NK-92 (cell line): ENCODE measurements around the gene EGLN1.

ENCODE experiments used
- DNase-seq: peaks from one replicate; lab custom pipeline; 2025; ENCODE audit not compliant: unreplicated experiment; lab: John Stamatoyannopoulos, UW

The EGLN1 gene

DNA sequence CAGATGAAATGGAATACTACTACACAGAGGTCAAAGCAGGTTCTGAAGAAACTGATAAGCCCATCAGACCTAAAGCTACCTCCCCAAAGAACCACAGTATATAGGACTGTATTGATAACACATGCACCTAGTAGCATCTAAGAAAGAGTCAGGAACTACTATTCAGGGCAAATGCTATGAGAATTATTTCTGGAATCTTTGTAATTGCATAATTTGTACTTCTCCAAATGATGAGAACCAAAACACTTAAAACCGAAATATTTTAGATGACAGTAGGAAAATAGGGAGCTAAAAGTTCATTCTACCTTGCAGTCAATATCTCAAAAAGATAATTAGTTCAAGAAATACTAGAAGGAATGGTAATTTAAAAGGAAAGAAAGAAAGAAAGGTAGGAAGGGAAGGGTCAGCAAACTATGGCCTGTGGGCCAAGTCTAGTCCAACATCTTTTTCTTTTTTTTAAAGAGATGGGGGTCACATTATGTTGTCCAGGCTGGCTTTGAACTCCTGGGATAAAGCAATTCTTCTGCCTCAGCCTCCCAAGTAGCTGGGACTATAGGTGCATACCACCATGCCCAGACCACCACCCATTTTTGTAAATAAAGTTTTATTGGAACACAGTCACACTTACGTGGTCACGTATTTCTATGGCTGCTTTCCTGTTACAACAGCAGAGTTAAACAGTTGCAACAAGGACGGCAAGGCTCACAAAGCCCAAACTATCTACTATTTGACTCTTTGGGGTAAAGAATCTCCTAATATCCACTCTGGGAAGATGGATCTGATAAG, 24.0 kb downstream of the EGLN1 start:
- DNase-seq = no peak

DNA sequence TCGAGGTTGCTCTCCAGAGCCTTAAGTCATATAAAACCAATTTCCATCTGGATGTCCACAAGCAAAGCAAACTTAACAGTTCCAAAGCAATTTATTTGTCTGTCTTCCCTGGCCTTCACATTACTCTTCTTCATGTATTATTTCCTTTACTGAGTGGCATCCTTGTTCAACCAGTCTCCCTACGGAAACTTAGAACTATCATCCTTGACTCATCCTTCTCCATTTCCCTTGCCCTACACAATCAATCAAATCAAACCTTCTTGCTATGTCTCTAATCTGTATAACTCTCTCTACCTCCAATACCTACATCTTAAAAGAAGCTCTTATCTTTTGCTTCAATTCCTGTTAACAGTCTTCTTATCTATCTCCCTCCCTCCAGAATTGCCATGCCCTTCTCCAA, 25.4 kb downstream of the EGLN1 start:
- DNase-seq = no peak

DNA sequence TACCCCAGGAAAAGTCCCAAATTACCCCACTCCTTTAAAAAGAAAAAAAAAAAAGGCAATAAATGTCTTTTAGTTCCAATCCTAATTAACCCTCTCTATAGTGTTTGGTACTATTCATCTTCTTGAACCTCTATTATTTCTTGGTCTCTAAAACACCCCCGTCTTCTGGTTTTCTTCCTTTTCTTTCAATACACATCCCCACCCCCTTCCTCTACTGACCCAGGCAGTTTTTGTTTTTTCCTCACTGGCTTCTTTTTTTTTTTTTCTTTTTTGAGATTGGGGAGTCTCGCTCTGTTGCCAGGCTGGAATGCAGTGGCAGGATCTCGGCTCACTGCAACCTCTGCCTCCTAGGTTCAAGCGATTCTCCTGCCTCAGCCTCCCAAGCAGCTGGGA, 26.1 kb downstream of the EGLN1 start:
- no peak for DNase-seq

DNA sequence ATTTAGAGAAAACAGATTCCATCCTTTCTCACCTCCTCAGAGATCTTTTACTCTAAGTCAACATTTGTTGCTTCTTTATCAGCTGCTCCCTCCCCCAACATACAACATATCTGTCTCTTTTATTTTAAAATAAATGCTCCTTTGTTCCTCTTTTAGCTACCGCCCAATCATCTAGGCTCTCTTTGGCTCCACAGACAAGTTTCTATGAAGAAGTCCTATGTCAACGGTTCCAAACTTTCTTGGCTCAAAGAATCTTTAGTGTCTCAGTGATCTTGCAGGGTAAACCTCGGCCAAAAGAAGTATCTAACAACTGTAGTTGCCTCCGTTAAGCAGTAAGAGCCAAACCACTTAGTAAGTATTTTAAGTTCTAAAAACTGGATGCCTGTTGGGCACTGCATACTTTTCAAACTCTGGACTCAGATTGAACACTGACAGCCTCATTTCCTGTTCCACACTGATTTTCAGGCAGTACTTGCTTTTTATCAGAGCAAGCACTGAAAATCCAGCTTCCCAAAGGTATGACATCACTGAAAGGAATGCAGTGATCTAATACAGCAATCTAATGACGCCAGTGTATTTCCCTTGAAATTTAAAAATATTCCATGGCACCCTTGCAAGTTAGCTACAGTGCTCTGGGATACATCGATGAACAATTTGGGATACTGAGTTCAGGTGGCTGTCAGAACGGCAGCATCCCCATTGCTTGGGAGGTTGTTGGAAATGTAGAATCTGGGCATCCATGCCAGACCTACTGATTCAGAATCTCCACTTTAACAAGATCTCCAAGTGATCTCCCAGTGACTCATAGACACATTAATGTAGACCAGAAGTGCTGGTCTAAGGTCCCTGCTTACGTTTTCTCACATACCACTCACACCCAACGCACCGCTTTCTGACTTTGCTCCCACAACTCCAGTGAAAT, 26.8 kb downstream of the EGLN1 start:
- DNase-seq = no peak

DNA sequence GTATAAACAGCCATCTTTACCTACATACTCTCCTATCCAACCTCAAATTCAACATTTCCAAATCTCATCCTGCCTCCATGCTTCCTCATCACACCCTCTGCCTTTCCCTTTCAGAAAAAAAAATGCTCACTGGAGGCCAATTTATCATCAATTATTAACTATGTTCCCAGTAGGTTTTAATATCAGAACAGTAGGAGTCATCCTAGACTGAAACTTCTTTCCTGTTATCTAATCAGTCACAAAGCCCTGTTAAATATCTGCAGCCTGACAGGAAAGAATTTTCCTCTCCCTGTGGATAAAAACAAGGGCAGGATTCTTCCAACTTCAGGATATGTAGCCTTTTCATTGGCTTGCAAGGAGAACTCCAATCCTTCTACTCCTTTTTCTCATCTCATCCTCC, 28.4 kb downstream of the EGLN1 start:
- DNase-seq = no peak

DNA sequence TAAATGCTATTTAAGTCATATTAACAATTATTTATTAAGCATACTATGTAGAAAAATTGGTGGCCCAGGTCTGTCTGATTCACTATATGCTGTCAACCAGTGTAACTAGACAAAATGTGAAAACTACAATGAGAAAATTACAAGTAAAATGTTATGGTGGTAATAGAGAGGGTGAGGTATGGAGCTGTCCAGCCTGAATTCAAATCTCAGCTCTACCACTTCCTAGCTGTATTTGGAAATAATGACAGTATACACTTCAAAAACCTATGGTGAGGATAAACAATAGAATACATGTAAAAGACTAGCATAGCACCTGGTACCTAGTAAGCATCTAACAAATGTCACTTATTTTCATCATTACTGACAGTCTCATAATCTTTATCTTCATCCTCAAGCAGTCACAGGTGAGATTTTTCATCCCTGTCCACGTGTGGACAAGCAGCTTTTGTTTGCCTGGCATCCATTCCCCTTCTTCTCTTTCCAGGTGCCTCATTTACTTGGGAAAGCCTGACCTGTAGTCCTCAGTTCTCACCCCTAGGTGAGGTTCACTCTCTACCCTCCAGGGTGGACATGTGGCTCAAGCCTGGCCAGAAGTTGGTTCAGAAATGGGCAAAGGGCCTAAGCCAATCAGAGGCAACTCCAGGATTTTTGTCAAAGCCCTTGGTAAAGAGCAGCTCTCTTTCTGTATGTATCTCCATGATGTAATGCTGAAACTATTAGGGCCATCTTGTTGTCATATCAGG, 29.5 kb downstream of the EGLN1 start:
- DNase-seq = no peak

DNA sequence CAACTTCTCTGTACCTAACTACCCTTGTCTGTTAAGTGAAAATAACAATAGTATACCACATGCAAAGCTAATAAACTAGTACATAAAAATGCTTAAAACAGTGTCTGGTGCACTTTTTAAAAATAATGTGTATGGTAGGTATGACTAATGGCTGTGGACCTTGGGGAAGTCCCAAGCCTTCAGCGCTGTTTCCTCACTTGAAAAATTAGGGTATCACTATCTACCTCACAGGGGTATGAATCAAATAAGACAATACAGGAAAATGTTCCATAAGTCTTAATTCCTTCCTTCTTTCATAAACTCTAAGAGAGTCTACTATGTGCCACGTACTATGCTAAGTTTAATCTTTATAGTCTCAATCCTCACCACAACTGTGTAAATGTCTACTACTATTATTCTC, 32.0 kb downstream of the EGLN1 start:
- DNase-seq = no peak

DNA sequence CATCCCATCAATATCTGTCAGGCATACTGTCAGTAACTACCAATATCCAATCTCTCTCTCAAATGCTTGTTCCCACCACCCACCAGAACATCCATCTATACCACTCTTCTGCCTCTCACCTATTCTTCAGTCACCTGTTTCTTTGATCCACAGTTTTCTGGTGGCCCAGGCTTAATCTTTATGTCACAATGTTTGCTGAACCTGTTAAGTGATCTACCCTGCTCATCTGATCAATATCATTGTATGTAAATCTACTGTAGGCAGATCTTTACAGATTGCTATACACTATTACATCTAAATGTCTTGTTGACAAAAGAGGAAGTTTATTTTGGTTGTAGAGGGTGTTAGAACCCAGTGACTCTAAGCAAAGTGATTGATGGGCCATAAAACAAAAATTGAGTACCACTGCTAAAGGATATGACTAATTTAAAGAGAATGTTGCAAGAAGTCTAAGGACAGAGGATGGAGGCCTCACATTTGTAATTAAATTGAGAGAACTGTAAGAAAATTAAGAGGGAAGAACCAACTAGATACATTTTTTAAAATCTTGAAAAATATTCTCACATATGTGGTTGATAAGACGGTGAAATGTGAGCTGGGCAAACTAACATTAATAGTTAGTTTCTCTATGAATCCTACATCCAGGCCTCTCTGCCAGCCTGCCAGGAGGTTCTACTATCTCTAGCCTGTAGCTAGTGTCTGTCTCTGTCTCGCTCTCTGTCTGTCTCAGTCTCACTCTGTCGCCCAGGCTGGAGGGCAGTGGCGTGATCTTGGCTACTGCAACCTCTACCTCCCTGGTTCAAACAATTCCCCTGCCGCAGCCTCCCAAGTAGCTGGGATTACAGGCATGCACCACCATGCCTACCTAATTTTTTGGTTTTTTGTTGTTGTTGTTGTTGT, 34.1 kb downstream of the EGLN1 start:
- no peak for DNase-seq

DNA sequence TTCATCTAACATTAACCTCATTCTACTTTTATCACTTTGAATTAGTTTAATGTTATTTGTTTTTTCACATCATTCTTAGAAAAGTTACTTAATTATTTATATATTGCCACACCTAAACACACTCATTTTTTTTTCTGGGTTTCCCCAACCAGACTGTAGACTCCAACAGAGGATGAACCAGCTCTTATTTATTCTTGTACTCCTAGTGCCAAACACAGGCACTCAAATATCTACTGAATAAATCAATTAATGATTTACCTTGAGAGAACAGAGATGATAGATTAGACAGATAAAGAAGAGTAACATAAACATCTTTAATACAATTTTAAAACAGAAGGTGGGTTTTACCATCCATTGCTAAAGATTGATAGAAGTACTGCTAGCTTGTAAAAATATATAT, 35.6 kb downstream of the EGLN1 start:
- DNase-seq = no peak

DNA sequence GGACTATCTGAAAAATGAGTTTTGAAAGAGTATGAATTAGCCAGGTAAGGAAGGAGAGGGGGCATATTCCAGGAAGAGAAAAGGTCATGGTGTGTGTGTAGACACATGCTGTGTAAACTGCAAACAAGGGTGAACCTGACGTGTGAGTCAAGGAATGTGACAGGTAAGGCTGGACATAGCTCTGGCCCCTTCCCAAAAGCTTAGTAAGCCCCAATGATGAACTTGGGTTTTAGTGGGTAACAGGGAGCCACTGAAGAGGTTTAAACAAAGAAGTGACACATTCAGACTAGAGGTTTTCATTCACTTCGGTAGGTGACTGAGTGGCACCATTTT, 36.7 kb downstream of the EGLN1 start:
- no peak for DNase-seq

DNA sequence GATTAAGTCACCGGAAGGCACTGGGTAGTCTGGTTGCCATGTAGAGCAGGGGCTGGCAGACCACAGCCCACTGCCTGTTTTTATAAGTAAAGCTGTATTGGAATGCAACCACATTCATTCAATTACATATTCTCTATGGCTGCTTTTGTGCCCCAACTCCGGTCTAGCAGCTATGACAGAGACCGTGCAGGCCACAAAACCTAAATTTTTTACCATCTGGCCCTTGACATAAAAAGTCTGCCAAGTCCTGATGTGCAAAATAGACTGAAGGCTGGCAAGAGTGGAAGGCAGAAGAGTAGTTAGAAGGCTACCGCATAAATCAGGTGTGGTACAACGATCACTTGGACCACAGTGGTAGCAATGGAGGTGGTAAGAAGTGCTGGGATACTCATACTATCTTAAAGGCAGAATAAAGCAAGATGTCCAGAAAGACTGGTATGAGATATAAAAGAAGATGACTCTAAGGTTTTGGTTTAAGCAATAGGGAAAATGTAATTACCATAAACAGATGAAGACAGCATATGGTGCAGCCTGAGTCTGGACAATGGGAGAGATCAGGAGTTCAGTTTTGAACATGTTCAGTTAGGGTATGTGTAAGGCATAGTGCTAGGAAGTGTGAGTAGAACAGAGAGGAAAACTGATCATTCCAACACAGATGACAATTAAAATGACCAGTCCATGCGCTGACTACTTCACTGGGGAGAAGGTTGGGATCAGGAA, 37.2 kb downstream of the EGLN1 start:
- DNase-seq = no peak

DNA sequence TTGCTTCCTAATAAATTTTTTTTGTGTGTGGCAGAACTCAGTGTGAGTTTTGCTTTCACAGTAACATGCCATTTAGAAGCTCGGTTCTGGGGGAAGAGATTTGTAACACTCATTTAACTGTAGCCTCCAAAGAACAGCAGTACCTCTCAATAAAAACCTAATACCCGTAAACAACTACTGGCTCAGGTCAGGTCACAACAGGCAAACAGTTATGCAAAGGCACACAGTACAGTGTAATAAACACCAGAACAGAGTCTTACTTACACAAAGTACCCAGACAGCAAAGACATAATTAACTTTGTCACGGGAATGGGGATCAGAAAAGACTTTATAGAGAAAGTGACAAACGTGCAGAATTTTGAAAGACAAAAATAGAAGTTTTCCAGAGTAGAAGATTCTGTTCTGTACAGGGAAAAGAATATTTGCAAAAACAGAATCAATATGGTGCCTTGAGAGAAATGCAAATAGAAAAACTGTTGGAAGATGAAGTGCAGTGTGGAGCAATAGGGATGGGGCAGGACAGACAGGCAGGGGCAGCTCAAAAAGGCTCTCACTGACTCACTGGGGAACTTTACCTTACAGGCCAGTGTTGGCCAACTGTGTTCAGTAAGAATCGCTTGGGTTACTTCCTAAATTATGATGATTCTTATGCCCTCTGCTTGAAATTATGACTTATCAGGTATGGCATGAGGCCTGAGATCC, 38.8 kb downstream of the EGLN1 start:
- DNase-seq = no peak

DNA sequence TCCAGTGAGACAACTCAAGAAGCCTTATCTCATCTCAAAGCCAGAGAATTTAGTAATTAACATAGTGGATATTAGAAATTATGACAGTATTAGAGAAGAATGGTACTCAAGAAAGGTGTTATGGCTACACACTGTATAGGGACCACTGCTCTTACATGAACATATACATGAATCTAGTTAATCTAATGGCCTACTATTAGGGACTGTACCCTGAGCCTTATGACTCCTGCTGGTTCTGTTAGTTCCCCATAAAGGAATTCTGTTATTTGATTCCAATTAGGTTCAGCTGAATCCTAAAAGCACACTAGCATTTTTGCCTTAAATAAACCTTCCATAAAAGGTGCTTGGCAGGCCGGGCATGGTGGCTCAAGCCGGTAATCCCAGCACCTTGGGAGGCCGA, 39.7 kb downstream of the EGLN1 start:
- DNase-seq = no peak

DNA sequence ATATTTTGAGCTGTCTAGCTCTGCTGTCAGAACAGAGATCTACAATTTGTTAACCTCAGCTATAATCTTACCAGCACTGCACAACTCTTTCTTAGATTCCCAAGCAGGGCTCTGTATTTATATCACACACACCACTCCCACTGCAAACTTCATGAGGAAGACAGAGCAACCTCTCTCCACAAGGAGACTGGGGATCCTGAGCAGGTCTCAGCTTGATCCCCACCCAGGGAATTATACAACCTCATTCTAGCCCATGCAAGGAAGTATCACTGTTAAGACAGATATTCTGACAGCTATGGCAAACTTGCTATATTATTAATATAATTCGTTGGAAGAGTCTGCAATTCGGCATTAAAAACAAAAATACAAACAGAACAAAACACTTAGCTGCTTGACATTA, 40.4 kb downstream of the EGLN1 start:
- DNase-seq = no peak

DNA sequence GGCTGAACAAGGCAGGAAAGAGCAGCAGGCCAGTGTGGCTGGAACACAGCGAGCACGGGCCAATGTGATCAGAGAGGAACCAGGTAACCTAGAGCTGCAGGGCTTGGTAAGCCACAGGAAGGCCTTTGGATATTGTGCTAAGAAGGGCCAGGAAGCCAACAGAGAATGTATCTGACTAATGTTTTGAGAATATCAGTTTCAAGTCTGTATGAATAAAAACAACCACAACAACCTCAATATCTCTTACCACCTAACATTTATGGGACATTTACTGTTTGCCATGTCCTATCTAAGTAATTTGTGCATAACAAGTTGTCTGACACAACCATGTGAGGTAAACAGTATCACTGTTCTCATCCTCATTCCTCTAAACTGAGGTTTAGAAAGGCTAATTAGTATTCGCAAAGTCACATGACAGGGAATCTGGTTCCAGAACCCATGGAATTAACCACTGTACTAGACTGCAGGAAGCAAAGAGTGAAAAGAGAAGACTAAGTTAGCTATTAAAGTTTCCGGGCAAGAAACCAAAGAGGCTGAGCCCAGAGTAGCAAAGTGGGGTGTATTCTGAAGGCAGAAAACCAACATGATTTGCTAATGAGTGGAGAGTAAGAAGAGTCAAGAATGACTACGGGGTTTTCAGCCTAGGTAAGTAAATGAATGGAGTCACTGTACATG, 45.1 kb downstream of the EGLN1 start:
- DNase-seq = no peak

DNA sequence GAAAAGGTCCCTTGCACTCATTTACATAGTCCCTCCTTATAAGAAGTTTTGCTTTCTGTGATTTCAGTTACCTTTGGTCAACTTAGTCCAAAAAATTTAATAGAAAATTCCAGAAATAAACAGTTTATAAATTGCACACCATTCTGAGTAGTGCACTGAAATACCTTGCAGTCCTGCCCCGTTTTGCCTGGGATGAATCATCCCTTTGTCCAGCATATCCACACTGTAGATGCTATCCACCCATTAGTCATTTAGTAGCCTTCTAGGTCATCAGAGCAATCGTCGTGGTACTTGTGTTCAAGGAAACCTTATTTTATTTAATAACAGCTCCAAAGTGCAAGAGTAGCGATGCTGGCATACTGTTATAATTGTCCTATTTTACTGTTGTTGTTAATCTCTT, 46.0 kb downstream of the EGLN1 start:
- no peak for DNase-seq

DNA sequence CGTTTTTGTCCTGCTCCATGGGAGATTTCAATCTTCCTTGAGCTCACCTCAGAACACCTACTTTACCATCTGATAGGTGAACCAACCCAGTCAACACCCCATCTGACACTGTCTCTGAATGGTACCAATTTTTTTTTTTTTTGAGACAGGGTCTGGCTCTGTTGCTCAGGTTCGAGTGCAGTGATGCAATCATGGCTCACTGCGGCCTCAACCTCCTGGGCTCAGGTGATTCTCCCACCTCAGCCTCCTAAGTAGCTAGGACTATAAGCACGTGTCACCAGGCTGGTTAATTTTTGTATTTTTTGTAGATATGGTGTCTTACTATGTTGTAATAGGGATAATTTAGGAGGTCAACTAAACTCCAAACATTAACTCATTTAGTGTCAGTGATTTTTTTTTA, 47.7 kb downstream of the EGLN1 start:
- DNase-seq = no peak

DNA sequence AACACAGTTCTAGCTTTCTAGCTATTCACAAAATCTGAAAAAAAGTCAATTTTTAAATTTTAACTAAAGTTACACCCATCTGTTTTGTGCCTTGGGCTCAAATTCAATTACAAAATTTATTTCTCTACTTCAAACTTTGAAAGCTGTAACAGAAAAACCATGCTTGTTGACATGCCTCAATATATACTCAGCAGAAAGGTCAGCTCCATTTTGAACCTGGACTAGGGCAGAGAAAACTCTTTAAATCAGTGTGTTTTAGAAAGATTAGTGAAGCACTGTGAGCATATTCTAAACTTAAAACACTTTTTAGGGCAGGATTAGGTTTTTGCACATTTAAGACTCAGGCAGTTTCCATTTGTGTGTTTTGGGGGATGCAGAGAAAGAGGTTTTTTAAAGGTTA, 49.6 kb downstream of the EGLN1 start:
- no peak for DNase-seq

DNA sequence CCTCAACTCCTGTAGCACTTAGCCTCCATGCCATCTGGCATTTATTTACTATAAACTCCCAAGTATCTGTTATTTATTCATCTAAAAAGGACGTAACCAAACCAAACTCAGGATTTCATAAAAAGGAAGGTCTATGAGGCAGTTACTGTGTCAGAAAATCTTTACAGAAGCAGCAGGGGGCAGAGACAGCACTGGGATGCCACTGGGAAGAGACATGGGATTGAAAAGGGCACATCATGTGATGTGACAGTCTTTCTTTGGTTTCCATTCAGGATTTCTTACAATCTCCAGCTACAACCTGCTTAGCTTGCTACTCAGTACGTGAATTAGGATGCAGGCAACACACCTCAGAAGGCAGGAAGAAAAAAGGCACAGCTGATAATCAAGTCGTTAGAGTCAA, 52.8 kb downstream of the EGLN1 start:
- no peak for DNase-seq
